AG09309 (cell line): Measurements from ENCODE around the gene GFPT2.

Experiments
- DNase-seq: peaks from one replicate; pipeline ENCODE4 v3.0.0-alpha.2; 2010; ENCODE audit warnings: low read depth
- H3K4me3 ChIP-seq: 2 replicates; pipeline ENCODE4 v1.5.1; 2011; ENCODE audit warnings: mild to moderate bottlenecking, low read depth, low read length, moderate library complexity; ENCODE audit not compliant: control insufficient read depth
- TF ChIP-seq, protein P1 (sequence below): IDR thresholded peaks from 2 replicates; pipeline ENCODE4 v1.5.1; 2011; ENCODE audit warnings: mild to moderate bottlenecking, low read depth, low read length, inconsistent platforms; ENCODE audit not compliant: insufficient read depth, control insufficient read depth; ENCODE audit errors: missing control alignments

GFPT2 gene

GRCh38 chr5:180395540-180396274 lies 42.6 kb upstream of the GFPT2 start:
- no peak overlapping the region for H3K4me3 ChIP-seq
- TF ChIP-seq, protein P1, sequence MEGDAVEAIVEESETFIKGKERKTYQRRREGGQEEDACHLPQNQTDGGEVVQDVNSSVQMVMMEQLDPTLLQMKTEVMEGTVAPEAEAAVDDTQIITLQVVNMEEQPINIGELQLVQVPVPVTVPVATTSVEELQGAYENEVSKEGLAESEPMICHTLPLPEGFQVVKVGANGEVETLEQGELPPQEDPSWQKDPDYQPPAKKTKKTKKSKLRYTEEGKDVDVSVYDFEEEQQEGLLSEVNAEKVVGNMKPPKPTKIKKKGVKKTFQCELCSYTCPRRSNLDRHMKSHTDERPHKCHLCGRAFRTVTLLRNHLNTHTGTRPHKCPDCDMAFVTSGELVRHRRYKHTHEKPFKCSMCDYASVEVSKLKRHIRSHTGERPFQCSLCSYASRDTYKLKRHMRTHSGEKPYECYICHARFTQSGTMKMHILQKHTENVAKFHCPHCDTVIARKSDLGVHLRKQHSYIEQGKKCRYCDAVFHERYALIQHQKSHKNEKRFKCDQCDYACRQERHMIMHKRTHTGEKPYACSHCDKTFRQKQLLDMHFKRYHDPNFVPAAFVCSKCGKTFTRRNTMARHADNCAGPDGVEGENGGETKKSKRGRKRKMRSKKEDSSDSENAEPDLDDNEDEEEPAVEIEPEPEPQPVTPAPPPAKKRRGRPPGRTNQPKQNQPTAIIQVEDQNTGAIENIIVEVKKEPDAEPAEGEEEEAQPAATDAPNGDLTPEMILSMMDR = no peak
- no peak for DNase-seq

GRCh38 chr5:180394031-180394636 lies 41.0 kb upstream of the GFPT2 start:
- H3K4me3 ChIP-seq = no peak overlapping the region
- TF ChIP-seq, protein P1 = no peak
- no peak for DNase-seq

- no peak overlapping the region for H3K4me3 ChIP-seq
- no peak for DNase-seq
- TF ChIP-seq, protein P1 = no peak
These were observed 38.1 kb upstream of the GFPT2 start for GRCh38 chr5:180391276-180391675.

- no peak for DNase-seq
- TF ChIP-seq, protein P1 = no peak
These were observed 37.5 kb upstream of the GFPT2 start for GRCh38 chr5:180390441-180391190.

DNA sequence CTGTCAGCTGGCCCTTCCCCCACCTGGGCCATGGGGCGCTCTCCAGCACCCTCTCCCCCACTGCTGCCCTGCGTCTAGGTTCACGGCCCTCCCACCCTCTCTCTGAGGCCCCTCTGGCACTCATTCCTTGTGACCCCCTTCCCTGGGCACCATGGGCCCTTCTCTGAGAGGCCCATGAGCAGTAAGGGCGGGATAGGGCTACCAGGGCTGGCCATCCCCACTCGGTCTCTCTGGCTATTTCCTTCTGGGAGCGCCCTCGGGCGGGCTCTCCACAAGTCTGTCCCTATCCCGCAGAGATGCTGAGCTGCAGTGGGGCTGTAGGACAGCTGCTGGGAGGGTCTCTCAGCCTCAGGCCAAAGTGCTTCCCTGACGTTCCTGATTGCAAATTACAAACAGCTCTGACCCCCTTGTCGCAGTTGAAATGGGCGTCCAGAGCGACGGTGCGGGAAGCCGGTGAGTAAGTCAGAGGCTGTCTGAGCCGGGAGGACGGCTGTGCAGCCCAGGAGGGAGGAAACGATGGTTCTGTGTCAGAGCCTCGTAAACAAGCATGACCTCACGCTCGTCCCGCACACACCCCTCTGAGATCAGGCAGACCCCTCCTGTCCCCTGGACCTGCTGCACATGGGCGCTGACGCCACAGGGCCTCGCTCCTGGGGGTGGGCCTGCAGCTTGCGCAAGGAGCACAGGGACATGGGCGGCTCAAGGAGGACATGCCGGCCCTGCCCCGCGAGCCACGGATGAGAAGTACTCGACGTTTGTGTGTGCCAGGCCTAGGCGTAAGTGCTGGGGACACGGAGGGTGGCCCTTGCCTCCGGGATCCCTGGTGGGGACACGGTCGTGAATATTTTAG lies 36.3 kb upstream of the GFPT2 start:
- TF ChIP-seq, protein P1 = no peak
- no peak overlapping the region for H3K4me3 ChIP-seq
- DNase-seq = no peak

More at GRCh38 chr5:180390441-180391190, 37.5 kb upstream of the GFPT2 start:
- H3K4me3 ChIP-seq = no peak overlapping the region

- no peak overlapping the region for H3K4me3 ChIP-seq
- TF ChIP-seq, protein P1 = no peak
- DNase-seq = no peak
These were observed 34.7 kb upstream of the GFPT2 start for GRCh38 chr5:180387798-180388197.
